ENCODE data around the gene TRAPPC5. TPM values are rescaled to one million over a fixed set of nuclear protein-coding genes. Genes with fewer than 3 reads are reported as not detected.

TRAPPC5 gene
- total RNA-seq, 3 donors from 2014 or later: 72.5 to 97.0 (median 91.1) TPM

GRCh38 chr19:7692417-7693088 is 11.9 kb downstream of the TRAPPC5 start:
- no peaks in the 10 kb centered on the region for H3K4me1 ChIP-seq (ENCODE audit: low read depth)
- no peak for ATAC-seq
- DNase-seq: no peak
- TF ChIP-seq CTCF (IDR thresholded peaks at IDR 0.05): no peak
- H3K36me3 ChIP-seq (ENCODE audit: low read depth): no peaks in the 10 kb centered on the region
- H3K4me3 ChIP-seq: no peak overlapping the region
- intact Hi-C loops (cut with DNase I, micrococcal nuclease): no loop called here
- H3K9me3 ChIP-seq: no peaks in the 10 kb centered on the region

GRCh38 chr19:7694499-7694898 is 13.9 kb downstream of the TRAPPC5 start:
- DNase-seq (no peak), ATAC-seq (no peak)
- Histone ChIP-seq H3K4me3 (no peak overlapping the region), H3K9me3 (no peaks in the 10 kb centered on the region), H3K36me3 (ENCODE audit: low read depth) (no peaks in the 10 kb centered on the region), H3K4me1 (ENCODE audit: low read depth) (no peaks in the 10 kb centered on the region)
- TF ChIP-seq CTCF (IDR thresholded peaks at IDR 0.05): no peak
- intact Hi-C loops (cut with DNase I, micrococcal nuclease): no loop called here

- DNase-seq (no peak), ATAC-seq (no peak)
- intact Hi-C loops (cut with DNase I, micrococcal nuclease): no loop called here
- TF ChIP-seq CTCF (IDR thresholded peaks at IDR 0.05): no peak
- Histone ChIP-seq H3K36me3 (ENCODE audit: low read depth) (no peaks in the 10 kb centered on the region), H3K4me3 (no peak overlapping the region), H3K4me1 (ENCODE audit: low read depth) (no peaks in the 10 kb centered on the region), H3K9me3 (no peaks in the 10 kb centered on the region)
Measured at GRCh38 chr19:7697721-7698287, 17.2 kb downstream of the TRAPPC5 start.

- Histone ChIP-seq H3K9me3 (no peaks in the 10 kb centered on the region), H3K4me3 (no peak overlapping the region), H3K36me3 (ENCODE audit: low read depth) (no peaks in the 10 kb centered on the region), H3K4me1 (ENCODE audit: low read depth) (no peaks in the 10 kb centered on the region)
- ATAC-seq: no peak
- no peak for TF ChIP-seq CTCF (IDR thresholded peaks at IDR 0.05)
- DNase-seq: no peak
- intact Hi-C loops (cut with DNase I, micrococcal nuclease): no loop called here
Measured at GRCh38 chr19:7698583-7698982, 17.9 kb downstream of the TRAPPC5 start.

GRCh38 chr19:7699003-7699402 is 18.4 kb downstream of the TRAPPC5 start:
- ATAC-seq: no peak

More at GRCh38 chr19:7699003-7699402, 18.4 kb downstream of the TRAPPC5 start:
- Histone ChIP-seq H3K9me3 (no peaks in the 10 kb centered on the region), H3K4me3 (no peak overlapping the region), H3K36me3 (ENCODE audit: low read depth) (no peaks in the 10 kb centered on the region), H3K4me1 (ENCODE audit: low read depth) (no peaks in the 10 kb centered on the region)
- intact Hi-C loops (cut with DNase I, micrococcal nuclease): no loop called here
- TF ChIP-seq CTCF (IDR thresholded peaks at IDR 0.05): no peak
- DNase-seq: no peak

Data from mucosa of descending colon (tissue), 3 donors.